Left renal cortex interstitium (tissue), 4 donors: Measurements from ENCODE around the gene FAM151A. TPM values are rescaled to one million over a fixed set of nuclear protein-coding genes. Genes with fewer than 3 reads are reported as not detected.
A peak's percentile ranks its signal among the peaks of the same experiment; 100 is the strongest.

Experiments
- DNase-seq, 4 donors: peaks; one replicate each; pipeline ENCODE4 v3.0.0-alpha.2; 2013; ENCODE audit warnings: low read depth in 4 of 4, low spot score in 2 of 4, missing footprints in 1 of 4
- polyA plus RNA-seq, 4 donors: library from polyadenylated mRNA; unstranded; fragments of 120-200 nt; gene quantifications; one replicate each; pipeline ENCODE4 v1.2.1, GENCODE V29; 2013; ENCODE audit not compliant: insufficient read length in 4 of 4

Gene FAM151A
- 10 to 100 TPM; 23.0 to 38.9 (median 28.4) TPM for polyA plus RNA-seq

DNA sequence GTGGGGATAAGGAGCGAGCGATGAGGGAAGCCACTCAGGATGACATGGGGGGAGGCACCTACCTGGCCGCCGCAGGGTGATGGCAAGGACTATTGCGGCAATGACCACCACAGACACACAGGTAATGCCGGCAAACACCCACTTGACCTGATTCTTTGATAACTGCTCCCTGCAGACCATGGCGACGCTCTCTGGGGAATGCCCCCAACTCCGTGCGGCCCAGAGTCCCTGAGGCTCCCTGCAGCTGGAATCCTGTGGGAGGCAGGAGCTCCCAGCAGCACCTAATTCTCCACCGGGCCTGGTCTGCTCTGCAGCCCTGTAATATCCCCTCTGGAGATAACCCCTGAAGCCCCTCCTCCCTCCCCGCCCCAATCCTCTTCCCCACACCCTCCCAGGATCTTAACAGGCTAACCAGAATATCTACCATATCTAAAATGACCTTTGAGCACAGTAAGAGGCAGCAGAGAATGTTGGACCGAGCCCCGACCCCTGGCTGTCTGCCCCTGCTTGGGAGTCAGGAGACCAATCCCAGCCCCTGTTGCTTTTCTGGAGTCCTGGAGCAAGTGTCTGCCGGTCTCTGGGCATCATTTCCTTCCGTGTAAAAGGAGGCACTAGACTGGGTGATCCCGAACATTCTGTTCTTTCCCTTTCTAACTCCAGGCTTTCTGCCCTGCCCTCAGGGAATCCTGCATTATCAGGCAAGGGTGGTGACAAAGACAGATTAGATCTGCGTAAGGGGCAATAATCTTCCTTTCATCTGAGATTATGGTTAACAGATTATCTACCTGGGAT lies at the start of gene FAM151A:
TSS of gene FAM151A (minus strand) at position 310 of the 792 bp plus-strand sequence. CDS start at position 180, 130 bp downstream.
- DNase-seq: no peak

DNA sequence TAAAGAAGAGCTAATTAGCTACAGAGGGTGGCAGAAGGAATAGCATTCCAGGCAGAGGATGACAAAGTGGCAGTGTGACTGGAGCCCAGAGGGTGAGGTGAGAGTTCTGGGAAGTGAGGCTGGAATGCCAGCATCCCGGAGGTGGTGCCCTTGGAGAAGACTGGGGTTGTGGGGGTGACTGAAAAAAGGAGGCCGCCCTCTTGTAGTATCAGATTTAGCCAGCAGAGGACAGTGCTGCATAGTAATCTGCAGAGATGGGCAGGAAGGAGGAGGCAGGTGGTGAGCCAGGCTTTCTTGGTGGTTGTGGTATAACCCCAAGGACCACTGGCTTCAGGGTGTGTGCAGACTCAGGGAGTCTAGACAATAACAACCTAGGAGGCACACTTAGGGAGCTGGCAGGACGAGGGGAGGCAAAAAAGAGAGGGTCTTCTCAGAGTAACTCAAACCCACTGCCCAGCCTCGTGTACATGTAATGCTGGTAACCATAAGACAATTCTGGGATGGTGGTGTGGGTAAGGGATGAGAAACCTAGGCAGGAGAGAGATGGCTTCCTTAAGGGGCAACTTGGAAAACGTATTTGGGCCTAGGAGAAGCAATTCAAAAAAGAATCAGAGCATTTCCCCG lies 48.8 kb upstream of the FAM151A start:
- DNase-seq: no peak

DNA sequence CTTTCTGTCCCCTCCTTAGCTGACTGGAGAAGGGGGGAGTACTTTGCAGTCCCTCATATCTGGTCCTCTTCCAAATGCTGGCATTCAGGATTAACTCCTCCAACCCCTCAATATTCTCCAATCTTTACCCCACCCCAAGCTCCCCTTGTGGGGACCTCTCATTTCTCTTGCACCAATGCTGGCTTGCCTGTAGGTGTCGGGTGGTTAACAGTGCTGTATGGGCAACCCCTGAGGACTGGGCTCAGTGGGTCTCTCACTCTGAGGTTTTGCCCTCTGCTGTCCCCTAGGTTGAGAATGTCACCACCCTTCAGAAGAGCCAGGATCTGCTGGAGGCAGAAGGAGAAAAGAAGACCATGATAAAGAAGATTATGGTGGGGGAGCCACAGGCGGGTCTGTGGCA lies 45.2 kb upstream of the FAM151A start:
- no peak for DNase-seq

DNA sequence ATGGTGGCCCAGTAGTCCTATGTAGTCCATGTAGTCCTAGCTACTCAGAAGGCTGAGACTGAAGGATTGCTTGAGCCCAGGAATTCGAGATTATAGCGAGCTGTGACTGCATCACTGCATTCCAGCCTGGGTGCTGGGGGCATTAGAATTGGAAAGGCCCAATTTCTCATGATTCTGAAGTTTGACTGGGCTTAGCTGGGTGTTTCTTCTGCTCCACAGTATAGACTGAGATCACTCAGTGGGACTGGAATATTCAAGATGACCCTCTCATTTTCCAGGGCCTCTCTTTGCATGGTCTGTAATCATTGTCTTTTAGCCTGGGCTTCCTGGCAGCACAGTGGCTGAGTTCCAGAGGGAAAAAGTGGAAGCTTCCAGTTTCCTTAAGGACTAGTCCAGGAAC lies 44.5 kb upstream of the FAM151A start:
- DNase-seq: no peak

DNA sequence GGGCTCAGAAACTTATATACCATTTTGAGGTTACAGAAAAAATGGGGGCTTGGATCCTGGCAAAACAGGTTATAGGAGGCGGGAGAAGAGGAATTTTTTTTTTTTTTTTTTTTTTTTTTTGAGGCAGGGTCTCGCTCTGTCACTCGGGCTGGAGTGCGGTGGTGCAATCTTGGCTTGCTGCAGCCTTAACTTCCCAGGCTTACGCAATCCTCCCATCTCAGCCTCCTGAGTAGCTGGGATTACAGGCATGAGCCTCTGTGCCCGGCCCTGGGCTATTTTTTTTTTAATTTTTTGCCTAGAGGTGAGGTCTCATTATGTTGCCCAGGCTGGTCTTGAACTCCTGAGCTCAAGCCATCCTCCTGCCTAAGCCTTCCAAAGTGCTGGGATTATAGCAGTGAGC lies 43.0 kb upstream of the FAM151A start:
- no peak for DNase-seq

DNA sequence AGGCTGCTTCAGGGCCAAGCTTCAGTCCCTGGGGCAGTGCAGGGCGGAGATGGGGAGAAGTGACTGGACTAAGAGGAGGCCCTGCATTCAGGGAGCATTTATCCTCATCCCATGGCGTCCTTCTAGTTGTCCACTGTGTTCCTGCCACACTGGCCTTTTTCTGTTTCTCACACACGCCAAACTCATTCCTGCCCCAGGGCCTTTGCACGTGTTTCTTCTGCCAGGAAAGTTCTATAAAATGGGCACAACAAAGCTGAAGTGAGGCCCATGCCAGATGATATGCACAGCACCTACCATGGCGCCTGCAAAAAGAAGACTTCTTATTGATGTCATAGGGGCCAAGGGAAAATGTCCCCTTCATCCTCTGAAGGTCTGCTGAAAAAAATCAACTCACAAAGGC lies 42.5 kb upstream of the FAM151A start:
- no peak for DNase-seq

DNA sequence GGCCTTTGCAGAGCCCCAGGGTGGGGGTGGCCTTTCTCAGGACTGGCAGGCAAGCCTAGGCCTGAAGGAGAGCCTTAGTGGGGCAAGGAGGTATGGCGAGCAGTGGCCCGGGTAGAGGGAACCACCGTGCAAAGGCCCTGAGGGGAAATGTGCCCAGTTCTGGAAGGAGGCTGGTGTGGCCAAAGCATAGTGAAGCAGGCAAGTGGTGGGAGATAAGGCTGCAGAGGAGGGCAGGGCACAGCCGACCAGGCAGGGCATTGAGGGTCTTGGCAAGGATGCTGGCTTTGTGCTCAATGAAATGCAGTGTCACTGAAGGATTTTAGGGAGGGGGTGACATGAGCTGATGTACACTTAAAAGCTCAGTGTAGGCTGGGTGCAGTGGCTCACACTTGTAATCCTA lies 41.0 kb upstream of the FAM151A start:
- DNase-seq: no peak

DNA sequence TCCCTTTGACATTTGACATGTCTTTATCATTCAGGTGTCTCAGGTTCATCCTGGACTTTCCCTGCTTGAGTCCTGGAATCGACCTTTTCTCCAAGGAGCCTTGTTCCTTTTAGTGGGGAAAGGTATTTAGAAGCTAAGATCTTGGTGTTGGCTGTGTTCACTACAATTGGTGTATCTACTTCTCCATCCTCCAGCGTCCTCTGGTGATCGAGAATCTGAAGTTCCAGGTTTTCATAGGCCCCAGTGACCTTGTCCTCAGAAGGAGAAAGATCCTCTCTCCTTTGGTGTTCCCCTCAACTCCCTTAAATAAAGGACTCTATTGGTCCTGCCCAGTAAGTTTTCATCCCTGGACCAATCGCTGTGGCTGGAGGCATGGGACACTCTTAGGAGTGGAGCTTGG lies 40.4 kb upstream of the FAM151A start:
- no peak for DNase-seq

DNA sequence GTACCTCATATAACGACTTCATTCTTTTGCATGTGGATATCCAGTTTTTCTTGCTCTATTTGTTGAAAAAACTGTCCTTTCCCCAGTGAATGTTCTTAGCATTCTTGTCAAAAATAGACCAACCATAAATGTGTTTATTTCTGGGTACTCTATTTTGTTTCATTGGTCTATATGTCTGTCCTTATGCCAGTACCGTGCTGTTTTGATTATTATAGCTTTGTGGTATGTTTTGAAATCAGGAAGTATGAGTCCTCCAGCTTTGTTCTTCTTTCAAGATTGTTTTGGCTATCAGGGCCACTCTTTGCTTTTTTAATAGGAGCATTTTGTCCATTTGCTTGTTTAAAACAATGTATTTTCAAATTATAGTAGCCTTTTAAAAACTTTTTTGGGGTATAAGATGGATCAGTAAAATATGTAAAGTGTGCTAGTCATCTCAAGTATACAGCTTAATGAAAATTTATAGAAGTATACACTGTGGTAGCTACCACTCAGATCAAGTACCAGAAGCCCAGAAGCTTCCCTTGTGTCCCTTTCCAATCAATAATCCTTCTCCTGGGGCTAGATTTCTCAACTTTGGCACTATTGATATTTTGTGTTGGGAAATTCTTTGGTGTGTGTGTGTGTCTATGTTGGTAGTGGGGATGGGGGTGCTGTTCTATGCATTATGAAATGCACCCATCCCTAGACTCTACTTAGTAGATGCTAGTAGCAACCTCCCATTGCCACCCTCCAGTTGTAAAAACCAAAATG lies 35.0 kb upstream of the FAM151A start:
- no peak for DNase-seq

DNA sequence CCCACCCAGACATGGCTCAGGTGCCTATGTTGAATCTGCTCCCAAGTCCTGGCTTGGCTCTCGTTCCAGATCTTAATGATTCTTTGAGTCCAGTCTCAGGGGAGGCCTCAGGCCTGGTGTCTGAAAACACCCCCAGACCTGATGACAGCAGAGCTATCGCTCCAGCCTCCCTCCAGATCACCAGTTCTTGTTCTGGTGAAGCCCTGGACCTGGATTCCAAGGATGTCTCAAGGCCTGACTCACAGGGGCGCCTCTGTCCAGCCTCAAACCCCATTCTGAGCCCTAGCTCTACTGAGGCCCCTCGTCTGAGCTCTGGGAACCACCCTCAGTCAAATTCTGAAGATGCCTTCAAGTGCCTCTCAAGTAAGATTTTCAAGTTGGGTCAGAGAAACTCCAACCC lies 29.7 kb upstream of the FAM151A start:
- DNase-seq: no peak

DNA sequence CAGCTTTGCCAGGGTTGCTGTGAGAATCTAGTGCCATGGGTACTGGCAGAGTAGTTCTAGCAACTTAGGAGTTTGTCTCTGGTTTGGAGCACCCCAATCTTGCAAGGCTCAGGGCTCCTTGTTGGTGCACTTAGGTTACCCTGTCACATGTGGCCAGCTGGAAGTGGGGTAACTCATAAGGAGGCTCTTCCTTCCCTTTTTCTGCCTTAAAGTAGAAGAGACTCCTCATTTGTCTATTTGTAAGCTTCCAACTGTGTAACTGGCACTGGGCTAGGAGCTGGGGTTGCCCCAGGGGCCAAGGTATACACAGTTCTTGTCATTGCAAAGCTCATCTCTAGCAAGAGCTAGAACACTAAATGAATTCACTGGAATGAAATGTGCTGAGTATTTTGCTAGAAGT lies 28.8 kb upstream of the FAM151A start:
- no peak for DNase-seq

DNA sequence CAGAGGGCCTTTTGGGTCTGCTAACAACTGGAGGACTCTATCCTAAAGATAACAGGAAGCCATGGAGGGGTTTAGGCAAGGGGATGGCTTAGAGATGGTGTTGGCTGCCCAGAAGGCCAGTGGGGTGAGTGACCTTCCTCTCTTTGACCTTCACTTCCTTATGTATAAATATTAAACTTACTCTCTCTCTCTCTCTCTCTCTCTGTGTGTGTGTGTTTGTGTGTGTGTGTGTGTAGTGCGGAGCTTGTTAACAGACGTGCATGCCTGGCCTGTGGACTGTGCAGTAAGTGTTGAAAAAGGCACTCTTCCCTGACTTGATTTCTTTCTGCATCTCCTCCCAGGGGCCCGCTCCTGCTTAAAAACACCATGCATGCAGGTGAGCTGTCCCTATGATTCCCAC lies 28.3 kb upstream of the FAM151A start:
- DNase-seq: no peak

DNA sequence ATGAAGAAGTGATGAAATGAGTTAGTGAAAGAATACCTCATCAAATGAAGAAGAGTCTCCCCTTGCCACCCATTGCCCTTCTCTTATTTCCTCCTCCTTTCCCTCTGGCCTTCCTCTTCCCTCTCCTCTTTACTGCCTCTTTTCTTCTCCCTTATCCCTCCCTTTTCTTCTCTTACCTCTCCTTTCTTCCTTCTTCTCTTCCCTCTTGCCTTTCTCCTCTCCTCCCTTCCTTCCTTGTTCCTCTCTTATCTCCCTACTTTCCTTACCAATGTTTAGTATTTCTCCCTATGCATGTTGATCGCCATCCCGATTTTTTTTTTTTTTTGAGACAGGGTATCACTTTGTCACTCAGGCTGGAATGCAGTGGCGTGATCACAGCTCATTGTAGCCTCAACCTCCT lies 27.1 kb upstream of the FAM151A start:
- no peak for DNase-seq

DNA sequence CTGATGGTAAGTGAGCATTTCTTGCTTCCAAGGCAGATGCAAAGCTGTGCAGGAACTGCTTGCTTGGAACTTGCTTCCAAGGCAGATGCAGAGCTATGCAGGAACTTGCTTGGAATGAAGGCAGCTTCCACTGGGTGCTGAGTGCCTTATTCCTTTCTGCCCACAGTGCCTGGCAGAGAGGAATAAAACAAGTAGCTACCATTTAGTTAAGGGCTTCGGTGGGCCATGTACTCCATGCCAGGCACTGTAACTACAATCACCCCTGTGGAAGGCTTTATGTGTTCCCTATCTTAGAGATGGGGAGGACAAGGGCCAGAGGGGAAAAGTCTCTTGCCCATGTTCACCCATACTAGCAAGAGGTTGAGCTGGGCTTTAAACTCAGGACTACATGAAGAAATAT lies 26.6 kb upstream of the FAM151A start:
- no peak for DNase-seq

DNA sequence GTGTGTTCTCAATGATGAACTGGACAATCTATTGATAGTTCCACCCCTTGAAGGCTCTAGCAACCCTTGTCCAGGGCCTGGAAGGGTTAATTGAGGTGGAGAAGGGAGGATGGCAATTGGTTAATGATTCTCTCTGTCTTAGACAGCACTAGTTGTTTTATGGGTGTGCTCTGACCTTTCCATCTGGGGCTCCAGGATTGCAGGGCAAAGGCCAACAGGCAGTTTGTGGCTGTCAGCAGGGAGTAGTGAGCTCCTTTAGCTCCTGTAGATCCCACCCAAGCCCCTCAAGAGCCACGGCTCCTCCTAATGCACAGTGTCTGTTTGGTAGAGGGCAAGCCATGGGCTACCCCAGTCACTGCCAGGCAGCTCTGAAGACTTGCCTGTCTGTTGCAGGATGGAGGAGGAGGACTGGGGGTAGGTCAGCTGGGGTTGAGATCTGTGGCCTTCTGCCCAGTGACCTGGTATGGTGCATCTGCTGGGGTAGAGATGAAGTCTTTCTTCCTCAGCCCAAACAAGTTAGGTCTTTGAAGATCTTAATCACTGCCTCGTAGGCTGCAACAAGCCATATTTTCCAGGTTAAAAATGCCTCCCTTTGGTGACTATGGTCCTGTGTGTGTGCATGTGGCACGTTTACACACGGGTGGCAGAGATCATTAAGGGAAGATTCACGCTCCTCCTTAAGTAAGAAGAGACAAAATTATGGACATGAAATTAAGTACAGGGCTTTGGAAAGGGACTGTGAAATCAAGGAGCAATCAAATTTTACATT lies 26.0 kb upstream of the FAM151A start:
- DNase-seq: peak in 1 of 4 donors; percentile 20

DNA sequence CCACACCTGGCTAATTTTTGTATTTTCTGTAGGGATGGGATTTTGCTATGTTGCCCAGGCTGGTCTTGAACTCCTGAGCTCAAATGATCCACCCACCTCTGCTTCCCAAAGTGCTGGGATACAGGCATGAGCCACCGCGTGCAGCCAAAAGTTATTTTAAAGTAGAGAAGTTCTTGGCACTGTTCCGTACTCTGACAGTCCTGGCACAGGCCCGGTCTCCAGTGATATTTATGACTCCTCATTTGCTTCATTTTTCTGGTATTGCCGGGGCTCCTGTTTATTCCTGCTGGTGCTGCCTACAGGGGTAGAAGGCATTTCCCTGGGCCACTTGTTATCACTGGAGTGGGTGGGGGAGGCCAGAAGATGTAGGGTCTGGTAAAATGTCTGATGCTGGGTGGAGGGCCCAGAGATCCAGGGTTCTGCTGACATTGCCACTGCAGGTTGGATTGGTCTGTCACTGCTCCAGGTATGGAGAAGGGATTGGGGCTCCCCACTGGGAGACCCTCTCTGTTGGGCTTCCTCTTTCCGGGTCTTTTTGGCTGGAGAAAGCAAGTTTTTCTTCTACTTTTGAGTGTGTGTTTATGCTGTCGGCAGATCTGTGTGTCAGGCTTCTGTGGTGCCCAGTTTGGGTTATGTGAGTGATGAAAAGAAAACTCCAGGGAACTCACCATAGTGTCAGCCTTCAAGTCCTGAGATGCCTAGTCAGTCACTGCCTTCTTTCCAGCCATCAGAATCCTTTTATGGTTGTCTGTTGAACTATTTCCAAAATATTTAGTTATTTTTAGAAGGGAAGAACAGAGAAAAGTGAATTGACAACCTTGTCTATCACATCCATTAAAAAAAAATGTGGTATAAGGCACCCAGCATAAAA lies 22.7 kb upstream of the FAM151A start:
- no peak for DNase-seq

DNA sequence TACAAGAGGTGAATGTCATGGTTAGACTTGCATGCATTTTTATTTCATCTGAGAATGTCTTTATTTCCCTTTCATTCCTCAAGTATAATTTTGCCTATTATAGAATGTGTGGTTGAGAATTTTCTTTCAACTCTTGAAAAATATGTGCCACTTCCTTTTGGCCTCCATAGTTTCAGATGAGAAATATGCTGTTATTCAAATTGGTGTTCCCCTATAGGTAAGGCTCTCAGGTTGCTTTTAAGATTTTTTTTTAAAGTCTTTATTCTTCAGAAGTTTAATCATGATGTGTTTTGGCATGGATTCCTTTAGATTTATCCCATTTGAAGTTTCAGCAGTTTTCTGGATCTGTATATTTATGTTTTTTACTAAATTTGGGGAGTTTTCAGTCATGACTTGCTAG lies 20.4 kb upstream of the FAM151A start:
- DNase-seq: no peak

DNA sequence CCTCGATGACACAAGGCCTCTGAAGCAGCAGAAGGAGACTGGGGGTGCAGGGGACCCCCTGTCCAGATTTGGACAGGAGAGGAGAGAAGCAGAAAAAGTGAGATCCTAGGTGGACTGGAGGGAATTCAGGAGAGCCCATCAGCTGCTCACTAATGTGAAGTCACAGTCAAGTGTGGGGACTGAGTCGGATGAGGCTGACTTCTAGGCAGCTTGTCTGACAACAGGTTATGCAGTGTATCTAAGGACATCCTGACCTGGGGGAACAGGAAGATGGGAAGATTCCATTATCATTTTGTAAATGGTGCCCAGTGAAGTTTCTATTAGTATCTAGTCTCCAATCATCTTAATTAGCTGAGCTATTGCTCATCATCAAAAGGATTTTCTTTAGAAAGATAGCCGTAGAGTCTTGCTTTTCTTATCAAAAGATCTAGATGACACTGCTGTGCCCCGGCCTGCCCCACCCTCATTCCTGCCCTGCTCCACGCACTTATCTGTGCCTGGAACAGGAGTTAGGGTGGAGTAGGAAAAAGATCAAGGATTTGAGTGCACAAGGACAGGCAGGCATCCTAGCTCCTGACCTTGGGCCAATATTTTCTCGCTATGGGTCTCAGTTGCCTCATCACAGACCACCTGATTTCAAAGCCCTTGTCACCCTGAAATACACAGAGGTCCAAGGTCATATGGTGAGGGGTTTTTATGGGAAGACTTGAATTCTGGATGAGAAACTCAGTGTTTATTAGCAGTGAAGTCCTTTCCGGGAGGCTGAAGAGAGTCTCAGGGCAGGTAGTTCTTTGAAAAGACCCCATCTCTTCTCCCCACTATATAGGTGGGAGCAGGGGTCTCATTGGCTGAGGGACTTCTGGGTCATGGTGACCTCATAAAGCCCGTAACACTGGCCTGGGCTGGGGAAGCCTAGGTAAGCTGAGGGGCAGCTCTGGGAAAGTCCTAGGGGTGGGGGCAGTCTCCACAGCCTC lies 17.8 kb upstream of the FAM151A start, which contains the start of gene MROH7:
TSS of gene MROH7 (plus strand) at position 924 of the 974 bp plus-strand sequence. CDS start 11,141 bp downstream, outside the sequence.
- no peak for DNase-seq

DNA sequence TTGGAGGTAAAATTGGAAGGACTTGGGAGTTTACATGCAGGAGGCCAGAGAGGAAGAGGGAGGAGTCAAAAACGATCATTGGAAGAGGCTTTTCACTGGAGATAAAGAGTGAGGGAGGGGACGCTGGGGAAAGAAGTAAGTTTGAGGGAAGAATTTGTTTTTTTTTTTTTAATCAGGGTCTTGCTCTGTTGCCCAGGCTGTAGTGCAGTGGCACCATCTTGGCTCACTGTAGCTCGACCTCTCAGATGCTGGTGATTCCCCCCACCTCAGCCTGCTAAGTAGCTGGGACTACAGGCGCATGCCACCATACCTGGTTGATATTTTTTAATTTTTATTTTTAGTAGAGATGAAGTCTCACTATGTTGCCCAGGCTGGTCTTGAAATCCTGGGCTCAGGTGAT lies 17.0 kb upstream of the FAM151A start:
- DNase-seq: no peak
